Endothelial cell of umbilical vein (primary cell): Measurements from ENCODE around the gene AP1G1. TPM values are rescaled to one million over a fixed set of nuclear protein-coding genes. Genes with fewer than 3 reads are reported as not detected.
"Not testable (repeated sequence)": the region's sequence is repeated elsewhere in the genome, so short reads cannot be mapped to it uniquely, and the experiment has no call there.

Source experiments
- BruUV-seq: library from RNA; stranded (reverse); fragments of 400-500 nt; replicated peaks from 2 replicates; lab custom pipeline; 2021; lab: Mats Ljungman, UMichigan
- CTCF ChIA-PET: fragments of 300-600, 350-600 bp; sonication (Branson Sonifier 250); formaldehyde crosslinking; loops from one replicate; lab custom pipeline; 2021; ENCODE audit warnings: antibody characterized with exemption, inconsistent platforms; lab: Charles Lee
- POLR2A ChIA-PET: fragments of 300-600, 350-600 bp; sonication (Branson Sonifier 250); formaldehyde crosslinking; loops from one replicate; lab custom pipeline; 2021; ENCODE audit warnings: antibody characterized with exemption, inconsistent platforms; lab: Charles Lee
- DNase-seq: peaks from one replicate; pipeline ENCODE4 v3.0.0-alpha.2; 2011; ENCODE audit warnings: low read depth, low spot score
- FAIRE-seq: peaks from 2 replicates; lab custom pipeline; 2011; peaks lifted over from hg19 to GRCh38; lab: Jason Lieb, UNC
- H2AFZ ChIP-seq: 2 replicates; pipeline ENCODE4 v1.6.0; 2012; ENCODE audit warnings: low read depth, low read length, control low read depth, inconsistent platforms
- H3K27ac ChIP-seq: 2 replicates; pipeline ENCODE4 v1.5.1; 2011; ENCODE audit warnings: low read depth, mild to moderate bottlenecking, control low read depth, low read length, moderate library complexity; ENCODE audit not compliant: insufficient read depth
- H3K27me3 ChIP-seq, 2 experiments: 2 replicates each; pipeline versions ENCODE4 v1.6.0 to v1.6.1; 2011; ENCODE audit warnings: low read length in 2 of 2, mixed read lengths in 1 of 2; ENCODE audit not compliant: control insufficient read depth in 2 of 2, insufficient read depth in 2 of 2
- H3K36me3 ChIP-seq, 2 experiments: 2 replicates in 1 of 2; 3 replicates in 1 of 2; pipeline ENCODE4 v1.5.1; 2011; ENCODE audit warnings: low read length in 2 of 2, mild to moderate bottlenecking in 1 of 2, moderate library complexity in 1 of 2; ENCODE audit not compliant: control insufficient read depth in 2 of 2, insufficient read depth in 2 of 2; ENCODE audit errors: extremely low read depth in 1 of 2
- H3K4me1 ChIP-seq: 3 replicates; pipeline ENCODE4 v1.5.1; 2011; ENCODE audit warnings: mild to moderate bottlenecking, low read length; ENCODE audit not compliant: control insufficient read depth, insufficient read depth; ENCODE audit errors: extremely low read depth
- H3K4me2 ChIP-seq: 2 replicates; pipeline ENCODE4 v1.6.1; 2011; ENCODE audit warnings: low read length, control low read depth, mixed read lengths; ENCODE audit not compliant: insufficient read depth
- H3K4me3 ChIP-seq, 3 experiments: fragments of 200-600 bp in 1 of 3; sonication (generic), shearing (Covaris generic) in 1 of 3; replicated peaks in 1 of 3; 2 replicates each; pipeline ENCODE4 v1.5.1; 2011 to 2016; ENCODE audit warnings: control low read depth in 3 of 3, low read length in 3 of 3, mild to moderate bottlenecking in 2 of 3, inconsistent platforms in 1 of 3, low read depth in 1 of 3, moderate library complexity in 1 of 3; ENCODE audit not compliant: insufficient read depth in 1 of 3
- H3K79me2 ChIP-seq: 2 replicates; pipeline ENCODE4 v1.6.0; 2012; ENCODE audit warnings: low read length, inconsistent platforms; ENCODE audit not compliant: control insufficient read depth, insufficient read depth
- H3K9ac ChIP-seq: replicated peaks from 2 replicates; pipeline ENCODE3; 2011; ENCODE audit warnings: low read length, control low read depth; ENCODE audit not compliant: insufficient read depth; ENCODE audit errors: extremely low read depth
- H3K9me1 ChIP-seq: replicated peaks from 3 replicates; pipeline ENCODE4 v1.6.0; 2011; ENCODE audit warnings: mild to moderate bottlenecking, low read length; ENCODE audit not compliant: control insufficient read depth, insufficient read depth; ENCODE audit errors: extremely low read depth
- H3K9me3 ChIP-seq: replicated peaks from 2 replicates; pipeline ENCODE4 v1.5.1; 2012; ENCODE audit warnings: low read length, inconsistent platforms; ENCODE audit not compliant: control insufficient read depth, insufficient read depth
- H4K20me1 ChIP-seq: replicated peaks from 2 replicates; pipeline ENCODE3; 2011; ENCODE audit warnings: mild to moderate bottlenecking, low read length; ENCODE audit not compliant: control insufficient read depth, insufficient read depth; ENCODE audit errors: extremely low read depth
- CTCF ChIP-seq, 2 donors: IDR thresholded peaks; 1 replicate in 1 of 2; 2 replicates in 1 of 2; pipeline ENCODE4 v1.5.1; 2011; ENCODE audit warnings: low read length in 2 of 2, mild to moderate bottlenecking in 2 of 2, moderate library complexity in 2 of 2, control low read depth in 1 of 2, inconsistent platforms in 1 of 2, low read depth in 1 of 2; ENCODE audit not compliant: insufficient read depth in 1 of 2; ENCODE audit errors: extremely low read depth in 1 of 2
- EZH2 ChIP-seq: IDR thresholded peaks from 2 replicates; pipeline ENCODE4 v1.6.1; 2012; ENCODE audit warnings: borderline replicate concordance, low read depth, mild to moderate bottlenecking, moderate library complexity, low read length, inconsistent platforms; ENCODE audit not compliant: severe bottlenecking
- FOS ChIP-seq: IDR thresholded peaks from 2 replicates; pipeline ENCODE4 v1.6.1; 2011; ENCODE audit warnings: mild to moderate bottlenecking, low read length, moderate library complexity, borderline replicate concordance; ENCODE audit not compliant: insufficient read depth
- GATA2 ChIP-seq: IDR thresholded peaks from 2 replicates; pipeline ENCODE4 v1.7.0; 2011; ENCODE audit warnings: low read depth, mild to moderate bottlenecking, moderate library complexity, mixed read lengths, low read length; ENCODE audit not compliant: insufficient read length, insufficient read depth
- JUN ChIP-seq: IDR thresholded peaks from 2 replicates; pipeline ENCODE4 v1.6.1; 2011; ENCODE audit warnings: borderline replicate concordance, low read depth; ENCODE audit not compliant: insufficient read length, insufficient read depth
- MYC ChIP-seq: IDR thresholded peaks from one replicate; pipeline ENCODE4 v1.6.1; 2011; ENCODE audit warnings: mild to moderate bottlenecking, low read depth, low read length
- POLR2A ChIP-seq: IDR thresholded peaks from 2 replicates; pipeline ENCODE4 v1.6.1; 2012; ENCODE audit warnings: low read depth, mild to moderate bottlenecking, control low read depth, low read length
- POLR2AphosphoS5 ChIP-seq: IDR thresholded peaks from 2 replicates; pipeline ENCODE4 v1.6.1; 2012; ENCODE audit warnings: low read depth, mild to moderate bottlenecking, control low read depth, low read length, moderate library complexity; ENCODE audit not compliant: insufficient read depth
- dilution Hi-C: fragments of 300-500 bp; cut with MboI; formaldehyde crosslinking; loops from one replicate; pipeline ENCODE4 v1.15.0; 2019; ENCODE audit warnings: low sequenced_read_pairs; ENCODE audit not compliant: extremely low pct_ligation_motif_present
- intact Hi-C: fragments of 100-400 bp; cut with micrococcal nuclease; formaldehyde crosslinking; loops from one replicate; pipeline ENCODE4 v1.10.0; 2022
- polyA plus RNA-seq, 4 experiments: library from polyadenylated mRNA; depleted of rRNA in 3 of 4; stranded (reverse) in 3 of 4; unstranded in 1 of 4; fragments of >200 nt; gene quantifications; 2 replicates each; pipeline versions ENCODE4 v1.2.1 to v1.2.3, GENCODE V29; 2011 to 2012; ENCODE audit warnings: missing spikeins in 1 of 4
- total RNA-seq: library from RNA; stranded (reverse); gene quantifications from 2 replicates; pipeline ENCODE4 v1.2.3, GENCODE V29; 2021
- TF ChIP-seq, protein P1 (sequence below): IDR thresholded peaks from 2 replicates; pipeline ENCODE4 v1.6.1; 2011; ENCODE audit not compliant: insufficient read depth, insufficient read length

Gene AP1G1
- total and polyA plus RNA-seq, 2 donors (not counting 3 experiments of a cell fraction or from before 2014, with no cell fraction given) = 57.4 to 85.3 TPM

- H3K9ac ChIP-seq = no peak overlapping the region
- BruUV-seq = no TSS peak
- H3K4me2 ChIP-seq = no peak overlapping the region
- dilution Hi-C loops (no loop called here), intact Hi-C loops (no loop called here)
- no peaks in the 10 kb centered on the region for H3K9me1 ChIP-seq
- H3K36me3 ChIP-seq = no peaks in the 10 kb centered on the region
- no peak for FAIRE-seq
- no peak for TF ChIP-seq JUN
- TF ChIP-seq MYC = no peak
- no peak for TF ChIP-seq POLR2AphosphoS5
- no peak for TF ChIP-seq POLR2A
- TF ChIP-seq EZH2 = no peak
- no peak for TF ChIP-seq FOS
- no peak for TF ChIP-seq GATA2
- TF ChIP-seq, protein P1, sequence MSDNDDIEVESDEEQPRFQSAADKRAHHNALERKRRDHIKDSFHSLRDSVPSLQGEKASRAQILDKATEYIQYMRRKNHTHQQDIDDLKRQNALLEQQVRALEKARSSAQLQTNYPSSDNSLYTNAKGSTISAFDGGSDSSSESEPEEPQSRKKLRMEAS = no peak
- TF ChIP-seq CTCF (IDR thresholded peaks at IDR 0.05; ENCODE audit: extremely low read depth in 1 of 2, insufficient read depth in 1 of 2, low read depth in 1 of 2, low read length in 2 of 2) = no peak
- H3K27me3 ChIP-seq = no peaks in the 10 kb centered on the region
- H3K4me3 ChIP-seq = no peak overlapping the region
- POLR2A ChIA-PET = no interaction called here
- H3K27ac ChIP-seq = no peak overlapping the region
- H3K9me3 ChIP-seq = no peaks in the 10 kb centered on the region
- no peak for DNase-seq
- no peaks in the 10 kb centered on the region for H4K20me1 ChIP-seq
- H3K4me1 ChIP-seq = peaks cover 17% of the 10 kb centered on the region
- peaks cover 23% of the 10 kb centered on the region for H3K79me2 ChIP-seq
- CTCF ChIA-PET = interaction anchor here (1.4 kb wide), 1 partner anchor 150 kb away, joined by 6 read pairs; no protein-coding TSS in a partner anchor
- no peak overlapping the region for H2AFZ ChIP-seq
Observed at GRCh38 chr16:71811261-71811803, 2.7 kb upstream of the AP1G1 start.

DNA sequence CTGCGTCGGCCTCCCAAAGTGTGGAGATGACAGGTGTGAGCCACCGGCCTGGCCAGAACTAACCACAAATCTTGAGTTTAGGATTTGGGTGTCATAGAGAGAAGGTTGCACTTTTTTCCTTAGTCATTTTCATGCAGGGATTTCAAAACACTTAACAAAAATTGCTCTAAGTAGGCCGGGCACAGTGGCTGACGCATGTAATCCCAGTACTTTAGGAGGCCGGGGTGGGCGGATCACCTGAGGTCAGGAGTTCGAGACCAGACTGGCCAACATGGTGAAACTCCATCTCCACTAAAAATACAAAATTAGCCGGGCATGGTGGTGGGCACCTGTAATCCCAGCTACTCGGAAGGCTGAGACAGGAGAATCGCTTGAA lies 1.5 kb upstream of the AP1G1 start:
- POLR2A ChIA-PET, dilution Hi-C loops, H3K9me1 ChIP-seq, H3K36me3 ChIP-seq, CTCF ChIA-PET, H3K27ac ChIP-seq, H3K9me3 ChIP-seq, BruUV-seq, H3K4me3 ChIP-seq, H3K9ac ChIP-seq, intact Hi-C loops, H3K4me2 ChIP-seq, H4K20me1 ChIP-seq, H2AFZ ChIP-seq, H3K27me3 ChIP-seq, DNase-seq, FAIRE-seq: not testable (repeated sequence)
- Histone ChIP-seq H3K79me2 (peaks cover 34% of the 10 kb centered on the region), H3K4me1 (peaks cover 18% of the 10 kb centered on the region)
